SU-DHL-6 (cell line): ENCODE measurements around the gene GGT6.

ENCODE experiments used
- CTCF ChIP-seq: fragments of 200-600 bp; sonication (generic); IDR thresholded peaks from one replicate; pipeline ENCODE4 v1.5.1; 2017; ENCODE audit warnings: antibody characterized with exemption, mild to moderate bottlenecking, low read length, moderate library complexity; ENCODE audit not compliant: insufficient read depth, poor library complexity, severe bottlenecking
- EZH2phosphoT487 ChIP-seq: fragments of 200-600 bp; sonication (generic), shearing (Covaris generic); conservative IDR thresholded peaks from 2 replicates; pipeline ENCODE4 v1.6.1; 2018; ENCODE audit warnings: mild to moderate bottlenecking, antibody characterized with exemption, low read length, moderate library complexity, mixed read lengths

GRCh38 chr17:4577386-4577993, 17.1 kb upstream of the GGT6 start:
- TF ChIP-seq CTCF (no peak), EZH2phosphoT487 (no peak)
